IPS-NIHi7 (cell line): ENCODE results near the gene RPL13A.
"Not testable (repeated sequence)": the region's sequence is repeated elsewhere in the genome, so short reads cannot be mapped to it uniquely, and the experiment has no call there.

Source experiments
- DNase-seq: peaks from one replicate; pipeline ENCODE4 v3.0.0; 2012; ENCODE audit warnings: mixed read lengths; ENCODE audit errors: extremely low spot score

The RPL13A gene

GRCh38 chr19:49487277-49488045, at the start of gene RPL13A:
TSS of gene RPL13A (plus strand) at chr19:49487608. CDS start at chr19:49487630, 22 bp downstream.
- DNase-seq: peak; percentile 96

GRCh38 chr19:49438261-49438660, 49.1 kb upstream of the RPL13A start:
- DNase-seq: no peak

GRCh38 chr19:49439836-49440235, 47.6 kb upstream of the RPL13A start:
- no peak for DNase-seq

- DNase-seq: no peak
Measured at GRCh38 chr19:49440439-49441209, 46.8 kb upstream of the RPL13A start.

- DNase-seq: peak; percentile 70
Measured at GRCh38 chr19:49441210-49441959, 46.0 kb upstream of the RPL13A start, which contains the start of gene SLC17A7. TSS of gene SLC17A7 (minus strand) at chr19:49441527. CDS start at chr19:49441379, 148 bp downstream.

- DNase-seq: no peak
Measured at GRCh38 chr19:49441960-49442350, 45.5 kb upstream of the RPL13A start.

- DNase-seq: no peak
Measured at GRCh38 chr19:49442354-49442753, 45.1 kb upstream of the RPL13A start.

- peak; percentile 88 for DNase-seq
Measured at GRCh38 chr19:49442771-49443365, 44.5 kb upstream of the RPL13A start.

GRCh38 chr19:49443366-49444099, 43.9 kb upstream of the RPL13A start:
- peak; percentile 79 for DNase-seq

GRCh38 chr19:49444100-49444700, 43.2 kb upstream of the RPL13A start:
- not testable (repeated sequence) for DNase-seq

- no peak for DNase-seq
Measured at GRCh38 chr19:49445997-49446396, 41.4 kb upstream of the RPL13A start.

- DNase-seq: peak; percentile 66
Measured at GRCh38 chr19:49447485-49448431, 39.6 kb upstream of the RPL13A start.

- no peak for DNase-seq
Measured at GRCh38 chr19:49448432-49448786, 39.0 kb upstream of the RPL13A start.

- no peak for DNase-seq
Measured at GRCh38 chr19:49450405-49450804, 37.0 kb upstream of the RPL13A start.

- peak; percentile 82 for DNase-seq
Measured at GRCh38 chr19:49451430-49452181, 35.8 kb upstream of the RPL13A start, which contains the start of gene PIH1D1. TSS of gene PIH1D1 (minus strand) at chr19:49451814. CDS start at chr19:49451574, 240 bp downstream.

- DNase-seq: peak; percentile 99
Measured at GRCh38 chr19:49453013-49453756, 34.2 kb upstream of the RPL13A start, which contains the start of gene ALDH16A1. TSS of gene ALDH16A1 (plus strand) at chr19:49453225. CDS start at chr19:49453332, 107 bp downstream.

- DNase-seq: no peak
Measured at GRCh38 chr19:49453757-49454240, 33.6 kb upstream of the RPL13A start.

GRCh38 chr19:49455773-49456172, 31.6 kb upstream of the RPL13A start:
- DNase-seq: no peak
